Measurements from ENCODE around the gene FGF2.
A peak's percentile ranks its signal among the peaks of the same experiment; 100 is the strongest.
"Not testable (repeated sequence)": the region's sequence is repeated elsewhere in the genome, so short reads cannot be mapped to it uniquely, and the experiment has no call there.

FGF2 gene

DNA sequence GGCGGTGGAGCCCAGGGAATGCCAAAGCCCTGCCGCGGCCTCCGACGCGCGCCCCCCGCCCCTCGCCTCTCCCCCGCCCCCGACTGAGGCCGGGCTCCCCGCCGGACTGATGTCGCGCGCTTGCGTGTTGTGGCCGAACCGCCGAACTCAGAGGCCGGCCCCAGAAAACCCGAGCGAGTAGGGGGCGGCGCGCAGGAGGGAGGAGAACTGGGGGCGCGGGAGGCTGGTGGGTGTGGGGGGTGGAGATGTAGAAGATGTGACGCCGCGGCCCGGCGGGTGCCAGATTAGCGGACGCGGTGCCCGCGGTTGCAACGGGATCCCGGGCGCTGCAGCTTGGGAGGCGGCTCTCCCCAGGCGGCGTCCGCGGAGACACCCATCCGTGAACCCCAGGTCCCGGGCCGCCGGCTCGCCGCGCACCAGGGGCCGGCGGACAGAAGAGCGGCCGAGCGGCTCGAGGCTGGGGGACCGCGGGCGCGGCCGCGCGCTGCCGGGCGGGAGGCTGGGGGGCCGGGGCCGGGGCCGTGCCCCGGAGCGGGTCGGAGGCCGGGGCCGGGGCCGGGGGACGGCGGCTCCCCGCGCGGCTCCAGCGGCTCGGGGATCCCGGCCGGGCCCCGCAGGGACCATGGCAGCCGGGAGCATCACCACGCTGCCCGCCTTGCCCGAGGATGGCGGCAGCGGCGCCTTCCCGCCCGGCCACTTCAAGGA lies at the start of gene FGF2:
FGF2 (plus strand) TSS at position 279 of the 705 bp plus-strand sequence; CDS start at position 623, 344 bp downstream.
- peak; percentile 24 to 40 for DNase-seq

DNA sequence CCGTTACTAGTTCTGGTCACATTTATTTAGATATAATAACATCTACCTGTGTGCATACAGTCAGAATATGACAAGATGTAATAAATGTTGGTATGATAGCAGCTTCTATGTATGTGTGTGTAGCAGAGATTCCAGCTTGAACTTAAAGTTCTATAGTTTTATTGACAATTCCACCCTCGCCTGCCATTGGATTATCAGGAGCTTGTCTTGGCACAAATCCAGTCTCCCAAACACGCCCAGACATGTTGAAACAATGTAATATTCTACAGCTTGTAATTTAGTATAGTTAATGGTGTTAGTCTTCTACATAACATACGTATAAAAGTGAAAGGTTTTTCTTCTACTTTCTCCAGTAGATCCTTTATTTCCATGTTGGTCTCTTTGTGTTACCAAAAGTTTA lies 49.7 kb upstream of the FGF2 start:
- no peak for DNase-seq

DNA sequence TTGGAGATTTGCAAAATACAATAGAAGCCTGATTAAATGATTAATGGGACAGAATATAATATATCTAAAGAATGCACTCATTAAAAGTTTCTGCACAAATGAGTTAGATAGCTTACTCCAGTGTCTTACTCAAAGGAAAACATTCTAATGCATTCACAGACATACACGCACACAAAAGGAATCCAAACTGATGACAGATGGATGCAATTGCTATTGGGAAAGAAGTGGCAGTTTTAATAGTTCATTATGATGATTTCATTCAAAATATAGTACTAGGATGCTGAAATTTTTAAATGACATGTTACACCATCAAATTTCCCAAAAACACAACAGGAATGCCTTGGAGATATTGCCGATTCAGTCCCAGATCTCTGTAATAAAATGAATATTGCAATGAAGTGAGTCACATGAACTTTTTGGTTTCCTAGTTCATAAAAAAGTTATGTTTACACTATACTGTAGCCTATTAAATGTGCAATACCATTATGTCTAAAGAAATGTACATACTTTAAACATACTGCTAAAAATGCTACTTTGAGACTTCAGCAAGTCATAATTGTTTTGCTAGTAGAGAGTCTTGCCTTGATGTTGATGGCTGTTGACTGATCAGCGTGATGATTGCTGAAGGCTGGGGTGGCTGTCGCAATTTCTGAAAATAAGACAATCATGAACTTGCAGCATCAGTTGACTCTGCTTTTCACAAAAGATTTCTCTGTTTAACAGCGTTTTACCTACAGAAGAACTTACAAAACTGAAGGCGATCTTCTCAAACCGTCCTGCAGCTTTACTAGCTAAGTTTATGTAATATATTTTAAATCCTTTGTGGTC lies 48.6 kb upstream of the FGF2 start:
- DNase-seq: no peak

DNA sequence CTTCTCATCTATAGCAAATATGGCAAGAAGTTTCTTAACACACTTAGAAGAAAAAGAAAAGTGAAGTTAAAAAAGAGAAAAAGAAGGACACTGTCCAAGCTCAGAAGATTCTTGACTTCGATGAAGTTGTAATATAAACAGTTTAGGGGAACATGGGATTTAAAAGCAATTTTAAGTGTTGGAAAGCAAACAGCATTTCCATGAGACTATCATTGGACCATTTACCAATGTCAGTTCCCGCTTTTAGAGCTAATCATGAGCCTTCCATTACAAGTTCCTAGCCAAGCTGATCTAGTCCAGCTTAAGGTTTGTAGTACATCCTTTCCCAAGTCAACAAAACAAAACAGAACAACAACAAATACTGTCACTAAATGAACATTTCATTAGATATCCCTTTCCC lies 45.1 kb upstream of the FGF2 start:
- DNase-seq: no peak

DNA sequence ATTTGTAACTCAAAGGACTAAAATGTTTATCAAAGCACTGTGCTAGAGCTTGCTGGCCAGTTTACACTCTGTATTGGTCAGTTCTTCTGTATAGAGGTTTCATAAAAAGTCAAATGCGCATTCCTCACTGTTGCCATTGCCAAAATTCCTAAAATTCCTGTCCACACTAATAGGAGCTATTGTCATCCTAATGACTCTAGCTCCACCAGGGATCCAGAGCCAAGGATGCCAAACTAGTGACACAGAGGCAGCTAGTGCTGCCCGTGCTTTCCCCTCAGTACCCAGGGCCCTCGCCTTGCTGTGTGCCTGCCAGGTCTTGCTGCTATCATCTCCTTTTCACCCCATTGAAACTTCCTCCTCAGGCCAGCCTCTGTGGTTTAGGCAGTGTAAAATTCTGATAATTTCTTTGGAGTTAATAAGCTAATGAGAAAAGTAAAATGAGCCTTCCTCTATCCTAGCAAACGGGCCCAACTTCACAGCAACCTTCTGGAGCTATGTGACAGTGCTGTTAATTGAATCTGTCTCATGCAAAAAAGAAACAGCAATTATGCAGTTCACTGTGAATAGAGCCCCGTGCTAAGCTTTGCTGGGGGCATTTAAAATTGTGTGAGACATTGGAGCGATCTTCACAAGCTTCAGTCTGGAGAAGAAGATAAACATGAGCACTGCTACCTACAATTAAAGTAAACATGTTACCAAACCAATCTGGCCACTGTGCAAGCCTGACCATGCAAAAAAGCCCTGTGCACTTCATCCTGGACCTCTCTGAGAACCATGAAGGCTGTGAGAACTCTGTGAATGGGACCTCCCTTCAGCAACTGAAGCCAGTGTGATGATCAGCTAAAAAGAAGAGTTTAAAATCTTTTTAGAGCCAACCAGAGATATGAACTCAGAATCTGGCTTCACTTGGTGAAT lies 43.1 kb upstream of the FGF2 start:
- no peak for DNase-seq

DNA sequence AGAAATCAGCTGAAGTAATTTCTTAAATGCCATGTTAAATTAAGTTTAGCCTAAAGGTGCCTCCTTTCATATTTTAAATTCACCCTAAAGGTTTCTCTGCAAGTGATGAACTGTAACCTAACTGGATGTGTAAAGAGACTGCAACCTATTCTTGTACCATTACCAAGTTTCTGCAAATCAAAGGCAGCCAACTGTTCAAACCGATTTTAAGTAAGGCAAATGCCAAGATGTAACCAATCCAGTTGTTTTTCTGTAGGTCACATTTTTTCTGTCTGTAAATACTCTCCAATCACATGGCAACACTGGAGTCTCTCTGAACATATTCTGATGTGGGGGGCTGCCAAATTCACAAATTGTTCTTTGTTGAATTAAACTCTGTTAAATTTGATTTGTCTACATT lies 42.4 kb upstream of the FGF2 start:
- DNase-seq: no peak

DNA sequence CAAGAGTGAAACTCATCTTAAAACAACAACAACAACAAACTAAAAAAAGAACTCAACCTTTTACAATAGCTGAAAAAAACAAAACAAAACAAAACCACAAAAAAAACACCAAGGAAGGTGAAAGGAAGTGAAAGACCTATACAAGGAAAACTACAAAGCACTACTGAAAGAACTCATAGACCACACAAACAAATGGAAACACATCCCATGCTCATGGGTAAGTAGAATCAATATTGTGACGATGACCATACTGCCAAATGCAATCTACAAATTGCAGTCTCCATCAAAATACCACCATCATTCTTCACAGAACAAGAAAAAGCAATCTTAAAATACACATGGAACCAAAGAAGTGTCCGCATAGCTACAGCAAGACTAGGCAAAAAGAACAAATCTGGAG lies 41.5 kb upstream of the FGF2 start:
- no peak for DNase-seq

DNA sequence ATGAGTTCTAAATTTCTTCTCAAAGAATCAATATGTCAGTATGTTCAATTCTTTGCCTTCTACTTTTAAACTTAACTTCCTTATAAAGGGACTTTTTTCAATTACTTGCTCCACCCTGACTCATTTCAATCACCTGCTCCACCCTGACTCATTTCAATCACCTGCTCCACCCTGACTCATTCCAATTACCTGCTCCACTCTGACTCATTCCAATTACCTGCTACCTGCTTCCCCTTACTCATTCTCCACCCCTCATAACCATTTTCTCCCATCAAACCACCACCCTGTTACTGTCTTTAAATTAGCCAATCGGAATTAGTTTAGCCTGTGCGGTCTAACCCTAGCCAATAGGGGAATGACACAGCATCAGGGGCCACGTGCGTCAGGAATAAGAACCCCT lies 40.3 kb upstream of the FGF2 start:
- DNase-seq: peak in 1 of 2 experiments; percentile 5

DNA sequence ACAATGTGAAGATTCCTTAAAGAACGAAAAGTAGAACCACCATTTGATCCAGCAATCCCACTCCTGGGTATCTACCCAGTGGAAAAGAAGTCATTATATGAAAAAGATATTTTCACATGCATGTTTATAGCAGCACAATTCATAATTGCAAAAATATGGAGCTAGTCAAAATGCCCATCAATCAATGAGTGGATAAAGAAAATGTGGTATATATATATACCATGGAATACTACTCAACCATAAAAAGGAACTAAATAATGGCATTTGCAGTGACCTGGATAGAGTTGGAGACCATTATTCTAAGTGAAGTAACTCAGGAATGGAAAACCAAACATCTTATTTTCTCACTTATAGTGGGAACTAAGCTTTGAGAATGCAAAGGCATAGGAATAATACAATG lies 39.7 kb upstream of the FGF2 start:
- not testable (repeated sequence) for DNase-seq

DNA sequence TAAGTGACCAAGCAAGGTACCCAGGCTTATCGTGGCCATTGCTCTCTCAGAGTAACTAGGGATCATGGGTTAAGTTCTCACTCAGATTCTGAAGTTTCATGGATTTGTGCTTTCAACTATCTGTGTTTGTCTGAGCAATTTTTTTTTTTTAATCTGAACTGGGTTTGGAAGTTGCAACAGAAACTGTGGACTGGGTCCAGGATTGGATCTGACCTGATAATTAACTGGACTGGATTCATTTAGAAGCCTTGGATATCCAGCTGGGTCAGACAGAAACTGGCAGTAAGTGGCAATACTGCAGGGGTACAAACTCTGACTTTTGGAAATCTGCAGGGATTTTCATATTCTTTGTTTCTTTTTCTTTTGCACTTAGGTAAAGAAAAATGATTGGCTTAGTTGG lies 38.7 kb upstream of the FGF2 start:
- DNase-seq: no peak

DNA sequence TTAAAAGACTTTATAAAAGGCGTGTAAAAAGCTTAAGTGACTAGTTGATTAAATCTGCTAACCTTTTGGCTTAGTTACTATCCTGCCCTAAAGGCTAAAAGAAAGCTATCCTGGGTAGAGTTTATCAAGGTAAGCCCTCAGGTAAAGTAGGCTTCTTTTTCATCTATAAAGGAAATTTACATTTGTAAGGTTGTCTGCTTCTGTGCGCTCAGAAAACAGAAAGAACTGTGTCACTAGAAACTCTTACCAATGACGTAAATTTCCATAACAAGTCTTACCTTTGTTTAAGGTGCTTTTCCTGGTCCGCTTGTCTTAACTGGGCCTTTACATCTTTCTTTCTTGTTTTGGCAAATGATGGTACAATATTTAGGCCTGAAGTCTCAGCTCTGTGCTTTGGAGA lies 37.7 kb upstream of the FGF2 start:
- DNase-seq: no peak

DNA sequence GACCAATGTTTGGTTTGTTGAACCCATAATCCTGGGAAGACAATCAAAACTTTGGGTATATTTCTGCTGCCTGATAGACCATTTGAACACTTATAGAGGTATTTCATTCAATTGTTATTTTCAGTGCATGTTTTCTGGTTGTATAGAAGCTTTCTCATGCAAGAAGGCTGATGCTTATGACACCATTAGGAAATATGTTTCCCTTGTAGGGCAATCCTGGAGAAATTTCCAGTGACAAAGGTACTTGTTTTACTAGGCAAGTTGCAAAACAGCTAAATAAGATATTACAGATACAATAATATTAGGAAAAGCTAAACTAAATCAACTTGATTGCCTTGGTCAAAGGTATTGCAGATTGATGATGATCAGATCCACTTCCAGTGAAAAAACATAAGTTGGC lies 32.8 kb upstream of the FGF2 start:
- no peak for DNase-seq

DNA sequence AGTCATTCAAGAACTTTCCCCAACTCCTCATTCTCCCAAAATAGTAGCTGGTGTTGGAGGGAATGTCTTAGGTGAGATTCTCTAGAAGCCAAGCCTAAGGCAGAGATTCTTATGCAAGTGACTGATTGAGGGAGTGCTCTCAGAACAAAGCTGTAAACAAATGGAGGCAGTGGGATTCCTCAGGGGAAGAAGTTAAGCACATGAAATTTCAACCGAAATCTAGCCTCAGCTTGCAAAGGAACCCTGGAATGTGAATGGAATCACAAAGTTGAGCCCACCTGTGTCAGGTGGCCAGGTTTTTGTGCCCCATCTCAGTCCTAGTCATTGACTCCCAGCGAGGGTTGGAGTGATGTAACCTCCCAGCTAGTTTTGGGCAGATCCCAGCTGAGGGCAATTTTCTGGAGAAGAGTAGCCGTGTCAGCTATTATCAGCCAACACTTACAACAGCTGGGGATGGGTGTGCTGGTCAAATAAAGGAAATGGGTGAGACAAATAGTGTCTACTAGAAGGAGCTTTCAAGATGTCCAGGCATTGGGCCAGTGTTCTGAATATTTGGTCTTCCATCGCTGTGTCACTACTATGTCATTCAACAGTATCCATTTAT lies 29.7 kb upstream of the FGF2 start:
- no peak for DNase-seq

DNA sequence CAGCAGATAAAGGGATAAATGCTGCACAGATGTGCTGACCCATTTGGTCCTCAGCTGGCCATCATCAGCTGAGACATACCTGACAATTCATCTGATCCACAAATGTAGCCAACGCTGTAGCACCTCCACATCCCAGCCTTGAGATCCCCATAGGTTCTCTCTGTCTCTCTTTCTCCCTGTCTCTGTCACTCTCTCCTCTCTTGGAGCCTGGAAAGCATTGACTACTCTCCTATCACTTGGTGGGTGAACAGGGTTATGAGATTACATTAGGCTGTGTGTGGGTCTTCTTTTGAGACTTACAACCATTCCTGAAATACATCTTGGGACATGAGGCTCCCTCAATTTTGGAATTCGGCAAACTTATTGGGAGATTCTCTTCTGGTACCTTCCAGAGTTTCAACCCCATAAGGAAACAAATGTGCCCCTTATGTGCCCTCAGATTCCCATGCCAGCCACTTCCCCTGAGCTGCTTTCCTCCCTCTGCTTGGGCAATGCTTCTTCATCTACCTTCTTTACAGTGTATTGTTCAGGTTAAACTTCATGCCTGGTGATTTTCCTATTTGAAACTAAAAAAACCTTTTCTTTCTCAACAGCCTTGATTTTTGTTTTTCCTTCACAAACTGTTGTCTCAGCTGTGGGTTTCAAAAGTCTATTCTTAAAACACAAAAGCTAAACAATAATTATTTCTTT lies 29.1 kb upstream of the FGF2 start:
- DNase-seq: no peak

DNA sequence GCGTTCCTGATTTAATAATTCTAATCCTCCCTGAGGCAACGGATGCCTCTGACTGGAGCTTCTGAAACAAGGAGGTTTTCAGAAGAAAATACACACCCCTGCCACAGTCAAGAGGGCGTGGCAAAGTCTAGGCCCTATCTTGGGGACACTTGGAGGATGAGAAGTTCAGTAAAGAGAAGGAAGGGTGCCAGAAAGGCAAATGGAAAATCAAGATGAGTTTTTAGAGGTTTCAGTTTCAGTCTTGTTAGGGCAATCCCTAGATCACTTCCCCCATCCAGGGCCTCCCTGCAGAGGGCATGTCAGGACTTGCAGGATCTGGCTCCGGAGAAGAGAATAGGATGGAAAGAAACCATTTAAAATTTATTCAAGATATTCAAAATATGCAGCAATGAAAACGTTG lies 28.5 kb upstream of the FGF2 start:
- DNase-seq: no peak

DNA sequence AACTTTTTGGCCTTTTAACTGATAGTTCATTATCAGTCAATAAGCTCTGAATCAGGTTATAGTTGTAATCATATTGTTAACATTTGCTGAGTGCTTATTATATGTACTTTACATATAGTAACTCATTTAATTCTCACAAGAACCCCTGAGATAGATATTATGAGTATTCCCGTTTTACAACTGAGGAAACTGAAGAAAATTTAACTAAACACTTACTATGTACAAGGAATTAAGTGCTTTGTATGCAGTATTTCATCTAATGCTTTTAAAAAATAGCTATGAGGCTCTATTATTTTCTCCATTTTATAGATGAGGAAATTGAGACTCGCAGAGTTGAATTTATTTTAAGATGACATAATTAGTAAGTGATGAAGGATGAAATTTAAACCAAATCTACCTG lies 27.7 kb upstream of the FGF2 start:
- DNase-seq: no peak

DNA sequence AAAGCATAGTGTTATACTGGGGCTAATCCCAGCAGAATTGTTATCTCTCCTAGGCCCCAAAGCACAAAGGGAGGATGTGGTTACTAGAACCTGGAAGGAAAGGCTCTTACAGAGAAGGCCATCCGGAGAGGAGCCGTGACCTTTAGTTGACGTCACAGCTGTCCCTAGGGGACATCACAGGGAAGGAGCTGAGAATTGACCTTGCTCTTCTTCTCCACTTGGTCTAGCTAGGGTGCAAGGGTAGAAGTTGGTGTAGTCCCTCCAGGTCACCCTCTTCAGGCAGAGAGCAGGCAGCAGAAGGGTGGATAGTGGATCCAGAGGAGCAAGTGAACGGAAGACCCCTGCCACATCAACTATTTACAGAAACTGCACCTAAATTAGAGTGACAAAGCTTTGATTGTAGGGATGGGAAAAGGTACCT lies 22.8 kb upstream of the FGF2 start:
- no peak for DNase-seq

DNA sequence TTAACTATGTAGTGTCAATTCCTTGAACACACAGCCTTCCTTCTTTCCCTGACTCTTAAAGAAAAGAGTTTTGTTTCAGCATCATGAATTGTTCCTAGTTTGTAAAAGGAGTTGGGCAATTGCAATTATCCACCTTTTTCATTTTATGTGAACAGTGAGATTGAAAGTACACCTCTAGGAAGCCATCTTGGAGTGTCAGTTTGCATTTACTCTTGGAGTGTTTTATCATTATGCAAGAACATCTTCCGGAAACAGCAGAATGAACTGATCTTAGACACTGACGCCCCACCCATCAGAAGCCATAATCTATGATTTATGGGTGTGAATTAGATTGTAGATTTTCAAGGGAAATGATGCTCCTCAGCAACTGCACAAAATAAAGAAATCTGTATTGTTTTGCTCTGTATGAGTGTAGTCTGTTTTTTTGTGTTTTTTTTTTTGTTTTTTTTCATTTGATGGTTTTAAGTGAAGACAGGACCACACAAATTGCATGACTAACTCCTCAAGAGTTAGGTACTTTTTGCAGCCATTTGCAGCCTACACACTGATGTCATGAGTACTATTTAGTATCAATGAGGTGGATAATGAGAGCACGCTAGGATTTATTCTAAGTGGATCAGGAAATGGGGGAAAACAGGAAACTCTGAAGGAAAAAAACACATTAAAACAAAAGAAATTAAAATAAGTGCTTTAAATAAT lies 19.5 kb upstream of the FGF2 start:
- no peak for DNase-seq

DNA sequence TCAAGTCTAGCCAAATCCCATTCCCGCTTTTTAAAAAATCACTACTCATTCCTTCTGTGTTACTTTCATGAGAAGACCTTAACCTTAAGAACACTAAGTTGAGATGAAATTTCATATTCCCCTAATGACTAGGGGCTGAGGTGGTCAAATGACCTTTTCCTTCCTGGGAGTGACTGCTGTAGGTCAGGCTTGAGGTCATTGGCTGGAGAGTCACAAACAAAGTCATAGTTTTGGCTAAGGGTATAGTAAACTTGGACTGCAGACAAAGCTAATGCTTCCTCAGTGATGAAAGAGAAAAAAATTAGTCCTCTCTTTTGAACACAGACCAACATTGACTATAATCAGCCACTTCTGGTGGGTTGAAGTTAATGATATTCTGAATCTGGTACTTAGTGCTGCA lies 16.0 kb upstream of the FGF2 start:
- DNase-seq: no peak

DNA sequence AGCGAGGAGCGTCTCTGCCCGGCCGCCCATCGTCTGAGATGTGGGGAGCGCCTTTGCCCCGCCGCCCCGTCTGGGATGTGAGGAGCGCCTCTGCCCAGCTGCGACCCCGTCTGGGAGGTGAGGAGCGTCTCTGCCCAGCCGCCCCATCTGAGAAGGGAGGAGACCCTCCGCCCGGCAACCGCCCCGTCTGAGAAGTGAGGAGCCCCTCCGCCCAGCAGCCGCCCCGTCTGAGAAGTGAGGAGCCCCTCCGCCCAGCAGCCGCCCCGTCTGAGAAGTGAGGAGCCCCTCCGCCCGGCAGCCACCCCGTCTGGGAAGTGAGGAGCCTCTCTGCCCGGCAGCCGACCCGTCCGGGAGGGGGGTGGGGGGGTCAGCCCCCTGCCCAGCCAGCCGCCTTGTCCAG lies 14.8 kb upstream of the FGF2 start:
- not testable (repeated sequence) for DNase-seq

DNA sequence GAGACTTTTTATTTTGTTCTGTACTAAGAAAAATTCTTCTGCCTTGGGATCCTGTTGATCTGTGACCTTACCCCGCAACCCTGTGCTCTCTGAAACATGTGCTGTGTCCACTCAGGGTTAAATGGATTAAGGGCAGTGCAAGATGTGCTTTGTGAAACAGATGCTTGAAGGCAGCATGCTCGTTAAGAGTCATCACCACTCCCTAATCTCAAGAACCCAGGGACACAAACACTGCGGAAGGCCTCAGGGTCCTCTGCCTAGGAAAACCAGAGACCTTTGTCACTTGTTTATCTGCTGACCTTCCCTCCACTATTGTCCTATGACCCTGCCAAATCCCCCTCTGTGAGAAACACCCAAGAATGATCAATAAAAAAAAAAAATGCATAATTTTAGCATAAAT lies 13.8 kb upstream of the FGF2 start:
- not testable (repeated sequence) for DNase-seq

DNA sequence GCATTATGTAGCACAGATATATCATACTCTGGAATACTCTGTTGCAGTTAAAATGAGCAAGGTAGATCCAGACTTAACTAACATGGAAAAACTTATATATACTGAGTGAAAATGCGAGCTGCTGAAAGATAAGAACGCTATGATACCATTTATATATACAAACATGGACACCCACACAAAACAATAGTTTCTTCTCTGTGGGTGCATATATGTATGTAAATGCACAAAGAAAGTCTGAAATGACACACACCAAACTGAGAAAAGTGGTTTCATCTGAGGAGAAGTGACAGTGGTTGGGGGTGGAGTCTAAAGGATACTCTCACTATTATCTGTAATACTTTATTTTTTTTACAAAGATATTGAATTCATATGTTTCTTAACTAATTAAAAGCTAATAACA lies 12.2 kb upstream of the FGF2 start:
- DNase-seq: no peak
